NT2/D1 (cell line): ENCODE results near the gene HIPK2.

Experiments
- DNase-seq: peaks from one replicate; pipeline ENCODE4 v3.0.0-alpha.2; 2011; ENCODE audit warnings: low read depth, low spot score
- H3K27me3 ChIP-seq: 2 replicates; pipeline ENCODE4 v1.6.0; 2011; ENCODE audit warnings: mild to moderate bottlenecking; ENCODE audit not compliant: insufficient read length, insufficient read depth
- H3K36me3 ChIP-seq: 2 replicates; pipeline ENCODE4 v1.6.1; 2011; ENCODE audit warnings: mild to moderate bottlenecking, low read length, mixed read lengths; ENCODE audit not compliant: insufficient read depth, insufficient read length
- H3K4me1 ChIP-seq: 2 replicates; pipeline ENCODE4 v1.5.1; 2011; ENCODE audit not compliant: insufficient read depth, insufficient read length
- H3K4me3 ChIP-seq: 2 replicates; pipeline ENCODE4 v1.5.1; 2011; ENCODE audit warnings: low read depth; ENCODE audit not compliant: insufficient read length
- H3K9ac ChIP-seq: 2 replicates; pipeline ENCODE4 v1.6.0; 2011; ENCODE audit warnings: low read depth; ENCODE audit not compliant: insufficient read length
- H3K9me3 ChIP-seq: 2 replicates; pipeline ENCODE4 v1.5.1; 2011; ENCODE audit warnings: mild to moderate bottlenecking, low read length; ENCODE audit not compliant: insufficient read depth
- SUZ12 ChIP-seq: IDR thresholded peaks from 2 replicates; pipeline ENCODE4 v1.6.1; 2011; ENCODE audit not compliant: insufficient read length, insufficient read depth; ENCODE audit errors: extremely low read depth
- YY1 ChIP-seq: IDR thresholded peaks from 2 replicates; pipeline ENCODE4 v1.6.1; 2011; ENCODE audit not compliant: insufficient read length, insufficient read depth
- ZNF274 ChIP-seq: IDR thresholded peaks from 2 replicates; pipeline ENCODE4 v1.6.1; 2011; ENCODE audit warnings: mild to moderate bottlenecking, low read depth, low read length

HIPK2 gene

DNA sequence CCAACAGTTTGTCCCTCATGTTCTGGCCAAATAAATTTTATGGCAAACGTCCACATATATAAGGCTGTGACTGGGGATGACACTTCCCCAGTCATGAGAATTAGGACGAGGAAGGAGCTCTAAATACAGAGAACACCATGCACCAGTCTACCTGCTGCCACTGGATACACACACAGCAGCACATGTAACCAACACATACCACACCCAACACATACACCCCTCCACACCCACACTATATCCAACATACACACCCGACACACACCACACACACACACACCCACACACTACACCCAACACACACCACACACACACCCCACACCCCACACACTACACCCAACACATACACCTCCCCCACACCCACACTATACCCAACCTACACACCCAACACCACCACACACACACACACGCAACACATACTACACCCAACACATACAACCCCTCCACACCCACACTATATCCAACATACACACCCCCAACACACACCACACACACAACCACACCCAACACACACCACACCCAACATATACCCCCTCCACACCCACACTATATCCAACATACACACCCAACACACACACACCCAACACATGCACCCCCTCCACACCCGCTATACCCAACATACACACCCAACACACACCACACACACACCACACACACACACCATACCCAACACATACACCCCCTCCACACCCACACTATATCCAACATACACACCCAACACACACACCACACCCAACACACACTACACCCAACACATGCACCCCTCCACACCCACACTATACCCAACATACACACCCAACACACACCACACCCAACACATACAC is 74.1 kb downstream of the HIPK2 start:
- no peaks in the 10 kb centered on the region for H3K9me3 ChIP-seq
- H3K27me3 ChIP-seq, result no peaks in the 10 kb centered on the region
- H3K4me3 ChIP-seq, result no peak overlapping the region
- TF ChIP-seq ZNF274 (no peak), SUZ12 (no peak), YY1 (no peak)
- H3K36me3 ChIP-seq, result no peaks in the 10 kb centered on the region
- H3K9ac ChIP-seq, result no peak overlapping the region
- no peak for DNase-seq
- peaks cover 18% of the 10 kb centered on the region for H3K4me1 ChIP-seq

DNA sequence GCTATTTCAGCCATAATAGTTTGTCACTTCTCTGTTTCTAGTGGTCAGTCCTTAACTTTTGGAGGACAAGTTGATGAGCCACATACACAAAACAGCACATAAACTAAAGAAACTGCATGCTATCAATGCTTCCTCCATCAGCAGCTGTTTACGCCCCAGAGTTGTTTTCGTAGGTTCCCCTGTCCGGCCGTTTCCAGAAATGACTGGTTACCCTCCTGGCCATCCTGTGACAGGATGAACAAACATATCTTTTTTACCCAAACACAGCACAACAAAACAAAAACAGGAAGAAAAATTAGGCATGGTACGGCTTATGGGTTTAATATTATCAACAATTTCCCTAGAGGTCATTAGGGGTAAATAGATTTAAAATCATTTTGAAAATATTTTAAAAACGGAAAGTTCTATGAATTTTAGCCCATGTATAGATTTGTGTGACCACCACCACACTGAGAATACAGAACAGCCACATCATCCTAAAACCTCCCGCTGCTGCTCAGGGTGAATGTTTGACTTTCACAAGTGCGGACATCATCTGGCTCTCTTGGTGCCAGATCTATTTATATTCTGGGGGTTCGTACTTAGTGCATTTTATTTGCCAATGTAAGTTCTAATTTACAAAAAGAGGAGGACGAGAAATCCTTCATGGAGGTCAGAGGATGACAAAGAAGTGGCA is 74.8 kb downstream of the HIPK2 start:
- Histone ChIP-seq H3K9me3 (no peaks in the 10 kb centered on the region), H3K9ac (no peak overlapping the region), H3K27me3 (no peaks in the 10 kb centered on the region), H3K36me3 (no peaks in the 10 kb centered on the region), H3K4me1 (peaks cover 18% of the 10 kb centered on the region), H3K4me3 (no peak overlapping the region)
- TF ChIP-seq YY1 (no peak), SUZ12 (no peak), ZNF274 (no peak)
- DNase-seq, result no peak

DNA sequence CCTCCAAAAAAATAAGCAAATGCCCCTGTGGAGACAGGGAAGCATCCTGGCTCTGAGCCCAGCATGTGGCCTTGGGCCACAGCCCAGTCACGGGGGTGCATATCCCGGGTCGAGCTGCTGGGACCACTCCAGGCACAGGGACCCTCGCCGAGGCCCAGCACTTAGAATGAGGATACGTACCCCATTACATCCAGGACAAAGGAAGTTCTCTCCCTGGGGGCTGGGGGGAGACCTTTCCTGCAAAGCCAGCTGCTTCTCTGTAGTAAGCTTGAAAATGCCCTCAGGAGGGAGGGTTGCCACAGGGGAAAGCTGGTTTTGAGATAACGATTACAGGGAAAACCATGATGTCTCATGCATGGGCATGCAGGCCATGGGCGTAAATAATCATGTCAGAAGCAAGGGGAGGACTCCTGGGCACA is 75.5 kb downstream of the HIPK2 start:
- Histone ChIP-seq H3K4me3 (no peak overlapping the region), H3K4me1 (peaks cover 18% of the 10 kb centered on the region), H3K36me3 (no peaks in the 10 kb centered on the region), H3K9ac (no peak overlapping the region), H3K9me3 (no peaks in the 10 kb centered on the region), H3K27me3 (no peaks in the 10 kb centered on the region)
- no peak for DNase-seq
- TF ChIP-seq YY1 (no peak), SUZ12 (no peak), ZNF274 (no peak)

DNA sequence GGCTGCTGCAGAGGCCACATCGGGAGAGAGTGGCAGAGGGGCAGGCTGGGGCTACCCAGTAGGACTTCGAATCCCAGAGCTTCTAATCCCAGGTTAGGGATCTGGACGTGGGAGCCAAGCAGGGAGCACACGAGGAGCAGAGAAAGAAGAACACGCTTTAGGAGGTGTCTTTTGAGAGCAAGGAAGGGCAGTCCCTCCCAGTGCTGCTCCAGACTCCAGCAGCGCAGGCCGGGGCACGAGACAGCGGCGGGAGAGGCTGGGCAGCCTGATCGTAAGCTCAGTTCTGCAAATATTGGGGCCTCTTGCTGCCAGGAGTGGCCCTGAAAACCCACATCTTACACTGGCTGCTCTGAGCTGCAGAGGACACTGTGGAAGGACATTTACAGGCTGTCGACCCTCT is 75.9 kb downstream of the HIPK2 start:
- Histone ChIP-seq H3K4me3 (no peak overlapping the region), H3K9me3 (no peaks in the 10 kb centered on the region), H3K4me1 (peaks cover 18% of the 10 kb centered on the region), H3K9ac (no peak overlapping the region), H3K36me3 (no peaks in the 10 kb centered on the region), H3K27me3 (no peaks in the 10 kb centered on the region)
- no peak for DNase-seq
- TF ChIP-seq SUZ12, result no peak
- TF ChIP-seq ZNF274, result no peak
- TF ChIP-seq YY1, result no peak

DNA sequence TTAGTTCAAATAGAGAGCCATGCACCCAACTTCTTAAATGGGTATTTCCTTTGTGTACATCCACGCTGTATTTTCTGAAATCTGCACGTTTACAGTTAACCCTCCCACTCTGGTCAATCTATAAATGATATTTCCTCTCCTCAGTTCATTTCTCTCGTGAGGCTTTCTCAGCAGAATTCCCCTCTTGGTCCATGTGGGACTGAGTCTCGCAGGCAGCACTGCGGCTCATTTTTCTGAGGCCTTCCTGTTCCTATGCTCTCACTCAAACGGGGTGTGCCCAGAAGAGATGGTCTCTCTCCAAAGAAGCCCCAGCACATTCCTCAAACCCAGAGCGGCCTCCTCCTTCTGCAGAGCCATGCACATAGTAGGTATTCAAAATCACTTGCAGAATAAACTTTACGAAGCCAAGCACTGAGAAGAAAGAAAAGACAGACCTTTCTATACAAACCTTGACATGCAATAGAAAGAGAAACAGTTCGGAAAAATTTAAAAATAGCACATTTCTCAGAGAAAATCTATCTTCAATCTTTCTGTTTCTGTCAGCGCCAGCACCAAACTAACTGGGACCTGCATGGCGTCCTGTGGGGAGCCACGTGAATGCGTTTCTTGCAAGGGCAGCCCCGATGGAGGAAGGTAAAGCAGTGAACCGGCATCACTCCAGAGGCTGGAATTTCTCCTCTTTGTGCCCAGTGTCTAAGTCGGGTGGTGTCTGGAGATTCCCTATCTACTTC is 77.1 kb downstream of the HIPK2 start:
- no peak overlapping the region for H3K9ac ChIP-seq
- H3K4me1 ChIP-seq, result peaks cover 18% of the 10 kb centered on the region
- no peak for TF ChIP-seq ZNF274
- no peaks in the 10 kb centered on the region for H3K27me3 ChIP-seq
- no peak for DNase-seq
- no peaks in the 10 kb centered on the region for H3K36me3 ChIP-seq
- no peak overlapping the region for H3K4me3 ChIP-seq
- no peaks in the 10 kb centered on the region for H3K9me3 ChIP-seq

DNA sequence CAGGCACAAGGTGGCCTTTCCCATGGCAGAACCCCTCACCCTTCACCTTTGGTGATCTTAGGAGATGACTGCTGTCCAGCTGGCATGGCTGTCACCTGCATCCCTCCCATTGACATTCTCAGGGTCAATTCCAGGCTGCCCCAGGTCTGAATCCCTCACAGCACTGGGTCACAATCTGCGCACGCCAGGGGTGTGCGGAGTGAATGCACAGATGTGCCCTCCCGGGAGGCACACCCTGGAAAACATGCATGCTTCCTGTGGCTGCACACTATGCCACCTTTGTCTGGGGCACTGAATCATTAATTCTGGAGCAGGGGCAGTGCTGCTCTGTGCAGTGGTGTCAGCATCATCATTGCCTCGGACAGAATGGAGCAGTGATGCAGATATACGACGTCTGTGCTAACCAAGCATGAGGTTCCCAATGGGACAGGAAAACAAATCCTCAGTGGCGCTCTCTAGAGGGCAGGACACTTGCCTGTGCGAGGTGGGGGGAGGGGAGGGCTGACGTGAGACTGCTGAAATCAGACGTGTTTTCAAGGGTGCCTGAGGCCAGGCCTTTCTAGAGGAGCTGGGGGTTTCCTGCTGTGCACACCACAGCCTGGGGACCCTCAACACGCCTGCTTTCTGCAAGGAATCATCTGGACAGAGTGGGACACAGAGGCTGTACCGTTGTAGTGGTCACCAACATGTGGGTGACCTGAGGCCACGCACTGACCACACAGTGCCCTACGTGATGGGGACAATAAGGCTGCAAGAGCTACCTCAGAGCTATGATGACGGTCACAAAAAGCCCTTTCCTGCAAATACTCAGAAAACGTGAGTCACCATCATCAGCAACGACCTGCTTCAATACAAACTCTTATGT is 77.9 kb downstream of the HIPK2 start:
- TF ChIP-seq ZNF274 (no peak), YY1 (no peak)
- H3K9ac ChIP-seq, result no peak overlapping the region
- H3K4me1 ChIP-seq, result peaks cover 18% of the 10 kb centered on the region
- no peak for DNase-seq
- no peaks in the 10 kb centered on the region for H3K9me3 ChIP-seq
- H3K27me3 ChIP-seq, result no peaks in the 10 kb centered on the region
- no peak overlapping the region for H3K4me3 ChIP-seq
- H3K36me3 ChIP-seq, result no peaks in the 10 kb centered on the region
